ENCODE results near the gene NFASC. TPM values are rescaled to one million over a fixed set of nuclear protein-coding genes. Genes with fewer than 3 reads are reported as not detected.
A peak's percentile ranks its signal among the peaks of the same experiment; 100 is the strongest.

NFASC gene
- total RNA-seq, 1 donor from 2014 or later: 29.6 TPM

DNA sequence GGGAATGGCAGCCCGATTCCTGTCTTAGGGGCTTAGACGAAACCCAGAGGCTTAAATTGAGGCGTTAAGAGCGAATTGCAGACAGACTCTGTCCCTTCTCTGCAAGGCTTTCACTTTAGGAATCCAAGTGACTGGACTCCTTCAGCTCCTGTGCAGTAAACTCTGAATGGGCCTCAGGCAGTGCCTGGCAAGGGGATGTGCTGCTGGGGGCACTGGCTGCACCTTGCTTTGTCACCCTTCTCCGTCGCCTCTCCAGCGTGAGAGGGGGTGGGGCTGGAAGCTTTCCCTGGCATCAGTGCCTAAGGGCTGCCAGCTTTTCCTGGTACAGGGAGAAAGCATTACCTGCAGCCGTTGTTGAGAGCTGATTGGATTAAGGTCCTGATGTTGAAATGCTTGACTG is 39.9 kb upstream of the NFASC start:
- H4K20me1 ChIP-seq (ENCODE audit: insufficient read depth, low read length): peaks cover 58% of the 10 kb centered on the region
- H3K27ac Mint-ChIP-seq (ENCODE audit: unreplicated experiment): no peak overlapping the region
- no peak for DNase-seq (ENCODE audit: low read depth)
- H3K9me3 ChIP-seq (ENCODE audit: insufficient read depth, low read depth, low read length): no peaks in the 10 kb centered on the region
- H3K27me3 Mint-ChIP-seq (ENCODE audit: low read depth, unreplicated experiment): peaks cover 54% of the 10 kb centered on the region
- peak overlapping the region; percentile 4 for H2AFZ ChIP-seq (ENCODE audit: low read depth, low read length)
- FAIRE-seq: no peak
- no peaks in the 10 kb centered on the region for H3K9me3 Mint-ChIP-seq (ENCODE audit: unreplicated experiment)
- peaks cover 20% of the 10 kb centered on the region for H3K4me1 ChIP-seq (ENCODE audit: insufficient read depth, low read length)
- H3K27me3 ChIP-seq (ENCODE audit: insufficient read depth, low read length): peaks cover 3% of the 10 kb centered on the region
- H3K4me2 ChIP-seq (ENCODE audit: low read length): peak overlapping the region; percentile 95
- H3K4me3 Mint-ChIP-seq (ENCODE audit: unreplicated experiment): no peak overlapping the region
- peaks cover 44% of the 10 kb centered on the region for H3K79me2 ChIP-seq (ENCODE audit: insufficient read depth, low read length)
- H3K4me3 ChIP-seq (ENCODE audit: insufficient read depth, low read depth, low read length): no peak overlapping the region
- peak overlapping the region; percentile 58 for H3K9ac ChIP-seq (ENCODE audit: low read length)
- peaks cover 7% of the 10 kb centered on the region for H3K4me1 Mint-ChIP-seq (ENCODE audit: low read depth, unreplicated experiment)
- H3K36me3 ChIP-seq (ENCODE audit: insufficient read depth, low read length): no peaks in the 10 kb centered on the region
- H3K36me3 Mint-ChIP-seq (ENCODE audit: low read depth, unreplicated experiment): peaks cover 7% of the 10 kb centered on the region
- no peak overlapping the region for H3K27ac ChIP-seq (ENCODE audit: low read depth, low read length)
- no peak for TF ChIP-seq EZH2 (IDR thresholded peaks at IDR 0.05; ENCODE audit: insufficient read depth, low read length)
- TF ChIP-seq, protein P1, sequence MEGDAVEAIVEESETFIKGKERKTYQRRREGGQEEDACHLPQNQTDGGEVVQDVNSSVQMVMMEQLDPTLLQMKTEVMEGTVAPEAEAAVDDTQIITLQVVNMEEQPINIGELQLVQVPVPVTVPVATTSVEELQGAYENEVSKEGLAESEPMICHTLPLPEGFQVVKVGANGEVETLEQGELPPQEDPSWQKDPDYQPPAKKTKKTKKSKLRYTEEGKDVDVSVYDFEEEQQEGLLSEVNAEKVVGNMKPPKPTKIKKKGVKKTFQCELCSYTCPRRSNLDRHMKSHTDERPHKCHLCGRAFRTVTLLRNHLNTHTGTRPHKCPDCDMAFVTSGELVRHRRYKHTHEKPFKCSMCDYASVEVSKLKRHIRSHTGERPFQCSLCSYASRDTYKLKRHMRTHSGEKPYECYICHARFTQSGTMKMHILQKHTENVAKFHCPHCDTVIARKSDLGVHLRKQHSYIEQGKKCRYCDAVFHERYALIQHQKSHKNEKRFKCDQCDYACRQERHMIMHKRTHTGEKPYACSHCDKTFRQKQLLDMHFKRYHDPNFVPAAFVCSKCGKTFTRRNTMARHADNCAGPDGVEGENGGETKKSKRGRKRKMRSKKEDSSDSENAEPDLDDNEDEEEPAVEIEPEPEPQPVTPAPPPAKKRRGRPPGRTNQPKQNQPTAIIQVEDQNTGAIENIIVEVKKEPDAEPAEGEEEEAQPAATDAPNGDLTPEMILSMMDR (IDR thresholded peaks at IDR 0.05; ENCODE audit: insufficient read depth, low read depth, low read length): no peak

DNA sequence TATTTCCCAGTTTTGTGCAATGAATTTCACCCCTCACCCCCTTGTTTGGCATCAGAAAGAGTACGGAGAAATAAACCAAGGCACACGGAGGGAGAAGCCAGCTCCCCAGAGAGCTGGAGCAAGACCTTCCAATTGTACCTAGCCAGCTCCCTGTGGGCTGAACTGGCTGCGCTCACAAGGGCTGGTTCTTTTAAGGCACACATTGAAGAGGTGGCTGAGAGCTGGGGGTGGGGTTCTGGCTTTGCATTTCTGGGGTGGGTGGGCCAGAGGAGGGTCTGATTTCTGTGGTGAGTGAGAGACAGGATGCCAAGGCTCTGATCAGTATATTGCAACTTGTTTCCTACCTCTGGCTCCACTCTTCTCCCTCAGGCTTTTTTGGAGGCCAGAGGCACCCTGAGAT is 39.5 kb upstream of the NFASC start:
- FAIRE-seq: no peak
- Histone ChIP-seq H3K4me1 (ENCODE audit: insufficient read depth, low read length) (peaks cover 20% of the 10 kb centered on the region), H3K27me3 (ENCODE audit: insufficient read depth, low read length) (peaks cover 3% of the 10 kb centered on the region), H3K79me2 (ENCODE audit: insufficient read depth, low read length) (peaks cover 44% of the 10 kb centered on the region), H2AFZ (ENCODE audit: low read depth, low read length) (no peak overlapping the region), H3K36me3 (ENCODE audit: insufficient read depth, low read length) (no peaks in the 10 kb centered on the region), H3K4me2 (ENCODE audit: low read length) (peak overlapping the region; percentile 95), H3K9me3 (ENCODE audit: insufficient read depth, low read depth, low read length) (no peaks in the 10 kb centered on the region), H3K27ac (ENCODE audit: low read depth, low read length) (no peak overlapping the region), H3K9ac (ENCODE audit: low read length) (no peak overlapping the region), H3K4me3 (ENCODE audit: insufficient read depth, low read depth, low read length) (no peak overlapping the region), H4K20me1 (ENCODE audit: insufficient read depth, low read length) (peaks cover 61% of the 10 kb centered on the region)
- Mint-ChIP-seq H3K4me1 (ENCODE audit: low read depth, unreplicated experiment) (peaks cover 7% of the 10 kb centered on the region), H3K9me3 (ENCODE audit: unreplicated experiment) (no peaks in the 10 kb centered on the region), H3K27me3 (ENCODE audit: low read depth, unreplicated experiment) (peaks cover 50% of the 10 kb centered on the region), H3K36me3 (ENCODE audit: low read depth, unreplicated experiment) (peaks cover 7% of the 10 kb centered on the region), H3K4me3 (ENCODE audit: unreplicated experiment) (no peak overlapping the region), H3K27ac (ENCODE audit: unreplicated experiment) (no peak overlapping the region)
- DNase-seq (ENCODE audit: low read depth): no peak
- TF ChIP-seq, protein P1 (IDR thresholded peaks at IDR 0.05; ENCODE audit: insufficient read depth, low read depth, low read length): no peak
- TF ChIP-seq EZH2 (IDR thresholded peaks at IDR 0.05; ENCODE audit: insufficient read depth, low read length): no peak

DNA sequence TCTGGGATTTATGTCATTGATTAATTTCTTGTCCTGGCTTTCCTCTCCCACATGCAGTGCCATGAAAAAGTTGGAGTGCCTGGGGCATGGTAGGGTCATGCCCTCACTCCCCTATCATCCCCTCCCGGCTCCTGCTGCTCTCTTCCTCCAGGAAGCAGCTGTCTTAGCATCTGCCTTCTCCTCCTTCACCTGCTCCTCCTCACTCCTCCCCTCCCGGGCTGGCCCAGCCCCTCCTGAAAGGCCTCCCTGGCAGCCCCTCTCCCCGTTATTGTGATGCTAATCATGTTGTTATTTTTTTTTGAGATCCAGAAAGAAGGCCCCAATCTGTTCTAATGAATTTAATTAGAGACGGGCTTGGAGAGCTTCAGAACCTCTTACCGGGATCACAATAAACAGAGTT is 36.3 kb upstream of the NFASC start:
- peaks cover 7% of the 10 kb centered on the region for H3K36me3 Mint-ChIP-seq (ENCODE audit: low read depth, unreplicated experiment)
- H4K20me1 ChIP-seq (ENCODE audit: insufficient read depth, low read length): peaks cover 85% of the 10 kb centered on the region
- peaks cover 24% of the 10 kb centered on the region for H3K4me1 ChIP-seq (ENCODE audit: insufficient read depth, low read length)
- no peaks in the 10 kb centered on the region for H3K36me3 ChIP-seq (ENCODE audit: insufficient read depth, low read length)
- peaks cover 31% of the 10 kb centered on the region for H3K27me3 Mint-ChIP-seq (ENCODE audit: low read depth, unreplicated experiment)
- TF ChIP-seq EZH2 (IDR thresholded peaks at IDR 0.05; ENCODE audit: insufficient read depth, low read length): no peak
- TF ChIP-seq, protein P1 (IDR thresholded peaks at IDR 0.05; ENCODE audit: insufficient read depth, low read depth, low read length): no peak
- no peak for DNase-seq (ENCODE audit: low read depth)
- no peak overlapping the region for H3K27ac Mint-ChIP-seq (ENCODE audit: unreplicated experiment)
- no peak for FAIRE-seq
- H3K9me3 ChIP-seq (ENCODE audit: insufficient read depth, low read depth, low read length): no peaks in the 10 kb centered on the region
- no peak overlapping the region for H3K9ac ChIP-seq (ENCODE audit: low read length)
- H3K79me2 ChIP-seq (ENCODE audit: insufficient read depth, low read length): peaks cover 44% of the 10 kb centered on the region
- H3K4me2 ChIP-seq (ENCODE audit: low read length): no peak overlapping the region
- H3K27ac ChIP-seq (ENCODE audit: low read depth, low read length): no peak overlapping the region
- no peak overlapping the region for H3K4me3 Mint-ChIP-seq (ENCODE audit: unreplicated experiment)
- no peak overlapping the region for H2AFZ ChIP-seq (ENCODE audit: low read depth, low read length)
- H3K4me1 Mint-ChIP-seq (ENCODE audit: low read depth, unreplicated experiment): peaks cover 14% of the 10 kb centered on the region
- H3K9me3 Mint-ChIP-seq (ENCODE audit: unreplicated experiment): no peaks in the 10 kb centered on the region
- peaks cover 3% of the 10 kb centered on the region for H3K27me3 ChIP-seq (ENCODE audit: insufficient read depth, low read length)
- H3K4me3 ChIP-seq (ENCODE audit: insufficient read depth, low read depth, low read length): no peak overlapping the region

Data from astrocyte (in vitro differentiated cells and primary cell).